H1 (cell line): ENCODE measurements around the gene RNF111. TPM values are rescaled to one million over a fixed set of nuclear protein-coding genes. Genes with fewer than 3 reads are reported as not detected.

Source experiments
- CEBPB ChIP-seq: IDR thresholded peaks from 2 replicates; pipeline ENCODE4 v1.6.1; 2012; ENCODE audit warnings: low read depth, low read length
- CHD2 ChIP-seq: IDR thresholded peaks from 2 replicates; pipeline ENCODE4 v1.6.1; 2012; ENCODE audit warnings: low read length, improper control_type of control experiment
- CHD7 ChIP-seq: fragments of 300-600 bp; sonication (generic); IDR thresholded peaks from 2 replicates; pipeline ENCODE4 v1.7.1; 2012; ENCODE audit warnings: low read length, moderate library complexity, mild to moderate bottlenecking, inconsistent platforms; ENCODE audit not compliant: insufficient replicate concordance
- HDAC6 ChIP-seq: IDR thresholded peaks from one replicate; pipeline ENCODE4 v1.7.1; 2012; ENCODE audit warnings: low read depth, mild to moderate bottlenecking, inconsistent platforms, low read length, moderate library complexity
- KDM1A ChIP-seq: fragments of 200-600, 300-600 bp; sonication (generic); IDR thresholded peaks from 2 replicates; pipeline ENCODE4 v1.7.1; 2016; ENCODE audit warnings: mild to moderate bottlenecking, low read length, borderline replicate concordance
- MAX ChIP-seq: IDR thresholded peaks from 2 replicates; pipeline ENCODE4 v1.6.1; 2012; ENCODE audit warnings: inconsistent platforms
- RNF2 ChIP-seq: fragments of 200-900, 300-1000 bp; sonication (generic); IDR thresholded peaks from 2 replicates; pipeline ENCODE4 v1.7.1; 2016; ENCODE audit warnings: borderline replicate concordance, low read depth, mild to moderate bottlenecking, antibody characterized with exemption, low read length; ENCODE audit not compliant: poor library complexity, severe bottlenecking; ENCODE audit errors: missing control alignments
- SIX5 ChIP-seq: IDR thresholded peaks from 2 replicates; pipeline ENCODE4 v1.6.1; 2011; ENCODE audit warnings: mild to moderate bottlenecking, low read depth, low read length
- polyA plus RNA-seq, 7 experiments: library from polyadenylated mRNA; depleted of rRNA in 3 of 7; stranded (reverse) in 5 of 7; unstranded in 2 of 7; fragments of >200 nt in 5 of 7; fragments of 200-250 nt in 2 of 7; gene quantifications; 1 replicate in 5 of 7; 2 replicates in 1 of 7; 4 replicates in 1 of 7; pipeline versions ENCODE4 v1.2.1 to v1.2.3, GENCODE V29; 2011 to 2013; ENCODE audit warnings: missing spikeins in 2 of 7, mixed read lengths in 2 of 7
- total RNA-seq: library from RNA; stranded (reverse); fragmentation: NEBNext Ultra II Directional; extraction: Animal tissue kit (Norgen Biotek cat#: 25700); gene quantifications from 2 replicates; pipeline ENCODE4 v1.2.1, GENCODE V29; 2021

Gene RNF111
- total and polyA plus RNA-seq, 2 of the 8 experiments (the other 6 are each of a cell fraction or from before 2014, with no cell fraction given), result 18.5 to 26.6 TPM

- no peak for TF ChIP-seq CHD7
- TF ChIP-seq KDM1A, result no peak
- no peak for TF ChIP-seq RNF2
- TF ChIP-seq HDAC6, result no peak
- no peak for TF ChIP-seq SIX5
- no peak for TF ChIP-seq MAX
- no peak for TF ChIP-seq CHD2
- TF ChIP-seq CEBPB, result no peak
These were observed 14.5 kb downstream of the RNF111 start (continued) for GRCh38 chr15:59001946-59002345.
